ENCODE data around the gene PAIP2.

The PAIP2 gene

DNA sequence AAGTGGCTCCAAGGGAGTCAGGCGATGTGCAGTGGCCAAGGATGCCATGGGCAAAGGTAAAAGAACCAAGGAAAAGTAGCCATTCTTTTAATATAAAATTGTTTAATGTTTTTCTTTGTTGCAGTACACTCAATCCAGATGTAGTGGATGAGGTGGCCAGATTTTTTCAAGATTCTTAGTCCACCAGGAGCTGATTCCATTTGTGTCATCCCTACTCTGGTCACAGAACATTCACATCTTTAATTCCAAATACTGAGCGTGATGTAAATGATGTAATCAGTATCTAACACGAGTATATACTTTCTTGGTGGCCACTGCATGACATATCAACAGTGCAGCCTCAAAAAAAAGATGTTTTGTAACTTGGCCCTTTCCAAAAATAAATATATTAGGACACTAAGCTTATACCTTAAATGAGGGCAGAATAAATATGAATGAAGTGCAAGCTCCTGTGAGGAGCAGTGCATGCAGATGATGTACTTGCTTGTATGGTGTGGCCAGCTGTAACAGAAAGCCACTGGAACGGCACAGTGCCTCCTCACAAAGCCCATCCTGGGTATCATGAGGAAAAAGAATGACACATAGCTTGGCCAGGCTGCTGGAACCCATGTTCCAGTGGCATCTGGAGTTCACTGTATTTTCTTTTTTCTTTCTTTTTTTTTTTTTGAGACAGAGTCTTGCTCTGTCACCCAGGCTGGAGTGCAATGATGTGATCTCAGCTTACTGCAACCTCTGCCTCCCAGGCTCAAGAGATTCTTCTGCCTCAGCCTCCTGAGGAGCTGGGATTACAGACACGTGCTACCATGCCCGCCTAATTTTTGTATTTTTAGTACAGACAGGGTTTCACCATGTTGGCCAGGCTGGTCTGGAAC lies 68.7 kb downstream of the PAIP2 start:
- TF ChIP-seq EZH2phosphoT487 (IDR thresholded peaks at IDR 0.05; ENCODE audit: borderline replicate concordance): no peak
- TF ChIP-seq, protein P1, sequence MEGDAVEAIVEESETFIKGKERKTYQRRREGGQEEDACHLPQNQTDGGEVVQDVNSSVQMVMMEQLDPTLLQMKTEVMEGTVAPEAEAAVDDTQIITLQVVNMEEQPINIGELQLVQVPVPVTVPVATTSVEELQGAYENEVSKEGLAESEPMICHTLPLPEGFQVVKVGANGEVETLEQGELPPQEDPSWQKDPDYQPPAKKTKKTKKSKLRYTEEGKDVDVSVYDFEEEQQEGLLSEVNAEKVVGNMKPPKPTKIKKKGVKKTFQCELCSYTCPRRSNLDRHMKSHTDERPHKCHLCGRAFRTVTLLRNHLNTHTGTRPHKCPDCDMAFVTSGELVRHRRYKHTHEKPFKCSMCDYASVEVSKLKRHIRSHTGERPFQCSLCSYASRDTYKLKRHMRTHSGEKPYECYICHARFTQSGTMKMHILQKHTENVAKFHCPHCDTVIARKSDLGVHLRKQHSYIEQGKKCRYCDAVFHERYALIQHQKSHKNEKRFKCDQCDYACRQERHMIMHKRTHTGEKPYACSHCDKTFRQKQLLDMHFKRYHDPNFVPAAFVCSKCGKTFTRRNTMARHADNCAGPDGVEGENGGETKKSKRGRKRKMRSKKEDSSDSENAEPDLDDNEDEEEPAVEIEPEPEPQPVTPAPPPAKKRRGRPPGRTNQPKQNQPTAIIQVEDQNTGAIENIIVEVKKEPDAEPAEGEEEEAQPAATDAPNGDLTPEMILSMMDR (conservative IDR thresholded peaks at IDR 0.05; ENCODE audit: low read length): no peak
- H4K20me1 ChIP-seq (ENCODE audit: insufficient read depth, low read length, poor library complexity, severe bottlenecking): no peaks in the 10 kb centered on the region
- H3K4me2 ChIP-seq (ENCODE audit: low read depth, low read length, poor library complexity, severe bottlenecking): no peak overlapping the region
- H3K9ac ChIP-seq (ENCODE audit: low read depth, low read length, poor library complexity, severe bottlenecking): no peak overlapping the region
- peaks cover 18% of the 10 kb centered on the region for H3K4me1 ChIP-seq (ENCODE audit: insufficient read depth, low read length, poor library complexity, severe bottlenecking)
- no peak overlapping the region for H3K4me3 ChIP-seq (ENCODE audit: low read length, poor library complexity, severe bottlenecking)
- no peak overlapping the region for H2AFZ ChIP-seq (ENCODE audit: low read length)
- H3F3A ChIP-seq (ENCODE audit: low read depth): no peaks in the 10 kb centered on the region
- H3K9me3 ChIP-seq (ENCODE audit: insufficient read depth, low read depth, low read length): no peaks in the 10 kb centered on the region
- no peaks in the 10 kb centered on the region for H3K79me2 ChIP-seq (ENCODE audit: insufficient read depth, low read length)
- no peaks in the 10 kb centered on the region for H3K36me3 ChIP-seq (ENCODE audit: insufficient read depth, low read length)
- no peaks in the 10 kb centered on the region for H3K9me2 ChIP-seq (replicated peaks; ENCODE audit: low read depth, low read length)
- H3K27me3 ChIP-seq (ENCODE audit: insufficient read depth, low read length, poor library complexity, severe bottlenecking): no peaks in the 10 kb centered on the region

DNA sequence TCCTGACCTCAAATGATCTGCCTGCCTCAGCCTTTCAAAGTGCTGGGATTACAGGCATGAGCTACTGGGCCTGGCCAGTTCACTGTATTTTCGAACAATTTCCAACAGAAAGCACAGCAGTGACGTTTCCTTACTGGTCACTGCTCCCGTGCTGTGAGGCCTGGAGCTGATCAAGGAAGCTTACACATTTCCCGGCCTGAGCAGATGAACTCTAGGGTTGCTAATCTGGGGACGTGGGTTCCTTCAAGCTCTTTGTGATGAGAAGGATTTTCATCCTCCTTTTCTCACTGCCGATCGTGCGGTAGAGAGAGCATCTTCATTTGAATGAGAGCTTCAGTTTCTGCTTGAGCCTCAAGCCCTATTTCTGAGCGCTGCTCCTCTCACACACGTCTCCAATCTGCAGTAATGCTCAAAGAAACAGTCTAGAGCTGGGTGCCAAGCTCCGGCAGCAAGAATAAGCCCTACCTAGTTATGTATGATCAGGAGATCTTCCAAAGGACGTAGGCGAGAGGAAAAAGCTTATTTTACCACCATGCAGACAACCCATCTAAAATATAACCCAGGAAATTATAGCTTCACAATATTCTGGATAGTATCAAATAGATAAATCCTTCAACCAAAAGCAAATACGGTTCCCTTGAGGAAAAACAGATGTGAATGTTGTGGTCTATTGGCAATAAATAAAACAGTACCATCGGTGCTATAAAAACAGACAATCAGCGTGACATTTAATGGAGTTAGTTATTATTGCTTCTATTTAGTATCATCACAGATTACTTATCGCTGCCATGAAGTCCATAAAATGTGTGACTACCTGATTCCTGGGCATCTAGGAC lies 69.6 kb downstream of the PAIP2 start:
- no peak overlapping the region for H3K4me2 ChIP-seq (ENCODE audit: low read depth, low read length, poor library complexity, severe bottlenecking)
- H3K4me3 ChIP-seq (ENCODE audit: low read length, poor library complexity, severe bottlenecking): no peak overlapping the region
- no peaks in the 10 kb centered on the region for H3K27me3 ChIP-seq (ENCODE audit: insufficient read depth, low read length, poor library complexity, severe bottlenecking)

DNA sequence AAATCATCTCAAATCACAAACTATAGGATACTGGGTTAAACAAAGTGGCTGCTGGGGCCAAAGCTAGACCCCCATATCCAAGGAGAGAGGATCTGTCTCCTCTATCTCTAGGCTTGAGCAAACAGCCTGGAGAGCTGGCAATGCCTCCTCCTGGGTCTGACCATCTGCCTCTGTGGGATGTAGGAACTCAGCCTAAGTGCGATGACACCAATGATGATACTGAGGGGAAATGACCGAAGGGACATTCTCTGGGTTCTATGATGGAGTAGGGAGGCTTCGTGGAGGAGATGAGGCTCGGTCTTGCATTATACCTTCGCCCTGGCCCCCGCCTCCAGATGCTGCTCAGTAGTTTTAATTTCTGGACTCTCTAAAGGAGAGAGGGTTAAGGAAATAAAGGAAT lies 71.5 kb downstream of the PAIP2 start:
- Histone ChIP-seq H3F3A (ENCODE audit: low read depth) (no peaks in the 10 kb centered on the region), H3K36me3 (ENCODE audit: insufficient read depth, low read length) (no peaks in the 10 kb centered on the region; the same call in 1 of the 2 replicates), H3K4me1 (ENCODE audit: insufficient read depth, low read length, poor library complexity, severe bottlenecking) (peaks cover 32% of the 10 kb centered on the region), H3K9me3 (ENCODE audit: insufficient read depth, low read depth, low read length) (no peaks in the 10 kb centered on the region), H4K20me1 (ENCODE audit: insufficient read depth, low read length, poor library complexity, severe bottlenecking) (no peaks in the 10 kb centered on the region), H3K4me2 (ENCODE audit: low read depth, low read length, poor library complexity, severe bottlenecking) (no peak overlapping the region), H3K9ac (ENCODE audit: low read depth, low read length, poor library complexity, severe bottlenecking) (no peak overlapping the region), H3K27me3 (ENCODE audit: insufficient read depth, low read length, poor library complexity, severe bottlenecking) (no peaks in the 10 kb centered on the region), H2AFZ (ENCODE audit: low read length) (no peak overlapping the region), H3K9me2 (replicated peaks; ENCODE audit: low read depth, low read length) (no peaks in the 10 kb centered on the region), H3K4me3 (ENCODE audit: low read length, poor library complexity, severe bottlenecking) (no peak overlapping the region), H3K79me2 (ENCODE audit: insufficient read depth, low read length) (no peaks in the 10 kb centered on the region)
- TF ChIP-seq EZH2phosphoT487 (IDR thresholded peaks at IDR 0.05; ENCODE audit: borderline replicate concordance): no peak
- TF ChIP-seq, protein P1 (conservative IDR thresholded peaks at IDR 0.05; ENCODE audit: low read length): no peak

More for the DNA sequence above, 69.6 kb downstream of the PAIP2 start:
- no peaks in the 10 kb centered on the region for H3K9me2 ChIP-seq (replicated peaks; ENCODE audit: low read depth, low read length)
- H3K9me3 ChIP-seq (ENCODE audit: insufficient read depth, low read depth, low read length): no peaks in the 10 kb centered on the region
- H3K4me1 ChIP-seq (ENCODE audit: insufficient read depth, low read length, poor library complexity, severe bottlenecking): peaks cover 26% of the 10 kb centered on the region
- H4K20me1 ChIP-seq (ENCODE audit: insufficient read depth, low read length, poor library complexity, severe bottlenecking): no peaks in the 10 kb centered on the region
- no peak overlapping the region for H2AFZ ChIP-seq (ENCODE audit: low read length)
- H3K36me3 ChIP-seq (ENCODE audit: insufficient read depth, low read length): no peaks in the 10 kb centered on the region
- H3F3A ChIP-seq (ENCODE audit: low read depth): no peaks in the 10 kb centered on the region
- no peaks in the 10 kb centered on the region for H3K79me2 ChIP-seq (ENCODE audit: insufficient read depth, low read length)
- no peak overlapping the region for H3K9ac ChIP-seq (ENCODE audit: low read depth, low read length, poor library complexity, severe bottlenecking)
- TF ChIP-seq, protein P1 (conservative IDR thresholded peaks at IDR 0.05; ENCODE audit: low read length): no peak
- TF ChIP-seq EZH2phosphoT487 (IDR thresholded peaks at IDR 0.05; ENCODE audit: borderline replicate concordance): no peak

Data from Loucy (cell line).